ENCODE results near the gene SOX13. TPM values are rescaled to one million over a fixed set of nuclear protein-coding genes. Genes with fewer than 3 reads are reported as not detected.

The SOX13 gene
- total and polyA plus RNA-seq, 2 of the 4 experiments (the other 2 are of a cell fraction), result 0.54 to 3.5 TPM

DNA sequence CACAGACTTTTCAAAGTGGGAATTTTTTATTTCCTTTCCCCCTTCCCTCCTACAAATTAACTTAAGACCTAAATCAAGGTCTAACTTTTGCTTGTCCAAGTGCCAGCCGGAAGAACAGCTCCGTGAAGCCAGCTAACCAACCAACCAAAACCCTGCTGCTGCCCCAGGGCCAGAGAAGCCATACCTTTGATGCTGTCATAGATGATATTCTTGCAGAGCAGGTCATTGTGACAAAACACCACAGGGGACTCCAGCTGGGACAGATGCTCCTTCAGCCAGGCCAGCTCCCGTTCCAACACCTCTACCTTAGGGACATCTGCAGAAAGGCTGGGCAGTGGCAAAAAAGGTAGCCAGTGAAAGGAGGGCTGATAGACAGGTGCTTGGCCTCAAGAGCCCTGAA lies 68.2 kb downstream of the SOX13 start:
- dilution Hi-C loops (cut with HindIII; ENCODE audit: low sequenced_read_pairs, unreplicated experiment), result loop anchor here (25.0 kb wide), 1 partner anchor 279 kb away; the partner anchor contains the start of gene SNRPE
- Histone ChIP-seq H3K18ac (ENCODE audit: low read depth, low read length) (no peak overlapping the region), H3K27ac (ENCODE audit: insufficient read depth, low read length) (no peak overlapping the region), H3K4ac (ENCODE audit: low read depth, low read length) (no peak overlapping the region), H4K20me1 (ENCODE audit: insufficient read depth, low read length) (no peaks in the 10 kb centered on the region), H3K4me3 (ENCODE audit: insufficient read depth, low read depth, low read length) (no peak overlapping the region), H3K23ac (ENCODE audit: low read depth, low read length) (no peak overlapping the region), H2BK20ac (ENCODE audit: low read depth, low read length) (no peak overlapping the region), H3K9me3 (ENCODE audit: control insufficient read depth, insufficient read depth, low read length) (no peaks in the 10 kb centered on the region), H2BK5ac (ENCODE audit: low read depth, low read length, poor library complexity, severe bottlenecking) (no peak overlapping the region), H3K4me1 (ENCODE audit: control insufficient read depth, insufficient read depth, low read length) (no peaks in the 10 kb centered on the region), H2AK9ac (replicated peaks; ENCODE audit: low read depth, low read length, poor library complexity) (no peak overlapping the region), H2BK120ac (ENCODE audit: low read depth, low read length) (no peak overlapping the region), H4K91ac (ENCODE audit: insufficient read depth, low read depth, low read length) (no peak overlapping the region), H2BK15ac (ENCODE audit: low read depth, low read length) (no peak overlapping the region), H3K27me3 (ENCODE audit: control insufficient read depth, insufficient read depth, low read length) (no peaks in the 10 kb centered on the region), H3K14ac (replicated peaks; ENCODE audit: low read depth, low read length) (no peak overlapping the region), H4K5ac (ENCODE audit: low read depth, low read length) (no peak overlapping the region), H3K56ac (ENCODE audit: extremely low read depth, insufficient read depth, low read length) (no peak overlapping the region), H2AK5ac (ENCODE audit: low read depth, low read length) (no peak overlapping the region), H3K4me2 (ENCODE audit: low read depth, low read length) (no peak overlapping the region), H3K9ac (ENCODE audit: low read depth, low read length) (no peak overlapping the region), H3K36me3 (ENCODE audit: control insufficient read depth, insufficient read depth, low read length) (peaks cover 32% of the 10 kb centered on the region), H3K79me1 (ENCODE audit: low read depth in 1 of 2, low read length in 2 of 2) (no peaks in the 10 kb centered on the region; a peak in 1 of 4 replicates), H4K8ac (ENCODE audit: low read depth in 2 of 2, low read length in 2 of 2) (no peak overlapping the region), H3K9me1 (ENCODE audit: insufficient read depth, low read length) (no peaks in the 10 kb centered on the region), H2AFZ (replicated peaks; ENCODE audit: low read length, poor library complexity) (no peak overlapping the region)
- CTCF ChIA-PET, result interaction anchor here (1.5 kb wide), 1 partner anchor 270 kb away, joined by 3 read pairs; no protein-coding TSS in a partner anchor
- 100% methylated on average over 1 of the region's 3 CpGs; no CpG with 5 or more reads in 1 of the 2 experiments for WGBS, 2 experiments (ENCODE audit: extremely low coverage in 2 of 2, insufficient read length in 1 of 2)
- intact Hi-C loops (cut with micrococcal nuclease), result no loop called here
- BruUV-seq (replicated peaks), result no TSS peak
- DNase-seq (no peak), ATAC-seq (ENCODE audit: low read depth) (no peak)
- POLR2A ChIA-PET (ENCODE audit: unreplicated experiment), result no interaction called here
- in situ Hi-C loops (cut with MboI; ENCODE audit: low sequenced_read_pairs), result no loop called here
- TF ChIP-seq NFE2L2 (IDR thresholded peaks at IDR 0.05; ENCODE audit: low read depth, low read length) (no peak), RCOR1 (IDR thresholded peaks at IDR 0.05; ENCODE audit: insufficient replicate concordance, low read length) (no peak), MXI1 (IDR thresholded peaks at IDR 0.05; ENCODE audit: borderline replicate concordance, low read depth, low read length) (no peak), POLR2A (IDR thresholded peaks at IDR 0.05; ENCODE audit: low read depth, low read length) (no peak), FOS (IDR thresholded peaks at IDR 0.05; ENCODE audit: low read depth, low read length) (no peak), CHD1 (IDR thresholded peaks at IDR 0.05; ENCODE audit: low read depth, low read length) (no peak), RAD21 (IDR thresholded peaks at IDR 0.05; ENCODE audit: low read length) (no peak), CEBPB (IDR thresholded peaks at IDR 0.05; ENCODE audit: low read depth, low read length) (no peak)
- TF ChIP-seq, protein P1, sequence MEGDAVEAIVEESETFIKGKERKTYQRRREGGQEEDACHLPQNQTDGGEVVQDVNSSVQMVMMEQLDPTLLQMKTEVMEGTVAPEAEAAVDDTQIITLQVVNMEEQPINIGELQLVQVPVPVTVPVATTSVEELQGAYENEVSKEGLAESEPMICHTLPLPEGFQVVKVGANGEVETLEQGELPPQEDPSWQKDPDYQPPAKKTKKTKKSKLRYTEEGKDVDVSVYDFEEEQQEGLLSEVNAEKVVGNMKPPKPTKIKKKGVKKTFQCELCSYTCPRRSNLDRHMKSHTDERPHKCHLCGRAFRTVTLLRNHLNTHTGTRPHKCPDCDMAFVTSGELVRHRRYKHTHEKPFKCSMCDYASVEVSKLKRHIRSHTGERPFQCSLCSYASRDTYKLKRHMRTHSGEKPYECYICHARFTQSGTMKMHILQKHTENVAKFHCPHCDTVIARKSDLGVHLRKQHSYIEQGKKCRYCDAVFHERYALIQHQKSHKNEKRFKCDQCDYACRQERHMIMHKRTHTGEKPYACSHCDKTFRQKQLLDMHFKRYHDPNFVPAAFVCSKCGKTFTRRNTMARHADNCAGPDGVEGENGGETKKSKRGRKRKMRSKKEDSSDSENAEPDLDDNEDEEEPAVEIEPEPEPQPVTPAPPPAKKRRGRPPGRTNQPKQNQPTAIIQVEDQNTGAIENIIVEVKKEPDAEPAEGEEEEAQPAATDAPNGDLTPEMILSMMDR (conservative IDR thresholded peaks at IDR 0.05; ENCODE audit: low read depth, low read length), result no peak
